H1 (cell line): Measurements from ENCODE around the gene BCAS3. TPM values are rescaled to one million over a fixed set of nuclear protein-coding genes. Genes with fewer than 3 reads are reported as not detected.

Experiments
- CTCF ChIA-PET: fragments of 300-600 bp; sonication (Branson Sonifier 250); formaldehyde crosslinking; loops from one replicate; lab custom pipeline; 2021; ENCODE audit not compliant: partially characterized antibody; lab: Charles Lee
- POLR2A ChIA-PET: fragments of 300-600 bp; sonication (Branson Sonifier 250); formaldehyde crosslinking; loops from one replicate; lab custom pipeline; 2021; ENCODE audit warnings: inconsistent platforms; ENCODE audit not compliant: partially characterized antibody; lab: Charles Lee
- DNase-seq, 2 experiments: peaks; one replicate each; pipeline versions ENCODE4 v3.0.0 to v3.0.0-alpha.2; 2010 to 2022; ENCODE audit warnings: low spot score in 2 of 2, low read depth in 1 of 2, mixed read lengths in 1 of 2
- FAIRE-seq: peaks from 2 replicates; lab custom pipeline; 2011; peaks lifted over from hg19 to GRCh38; lab: Jason Lieb, UNC
- H2AFZ ChIP-seq: 2 replicates; pipeline ENCODE4 v1.8.1; 2012; ENCODE audit warnings: low read length, inconsistent platforms
- H2AK5ac ChIP-seq: 2 replicates; pipeline ENCODE4 v1.6.1; 2013; ENCODE audit warnings: low read depth, low read length
- H2BK120ac ChIP-seq: replicated peaks from 2 replicates; pipeline ENCODE3; 2013; ENCODE audit warnings: low read depth, low read length, inconsistent platforms
- H2BK12ac ChIP-seq: 2 replicates; pipeline ENCODE4 v1.6.1; 2013; ENCODE audit warnings: low read depth, low read length
- H2BK15ac ChIP-seq: 2 replicates; pipeline ENCODE4 v1.6.1; 2013; ENCODE audit warnings: low read length
- H2BK20ac ChIP-seq: 2 replicates; pipeline ENCODE4 v1.6.1; 2013; ENCODE audit warnings: low read length
- H2BK5ac ChIP-seq: 2 replicates; pipeline ENCODE4 v1.6.1; 2013; ENCODE audit warnings: low read depth, low read length
- H3K14ac ChIP-seq: 2 replicates; pipeline ENCODE4 v1.6.1; 2013; ENCODE audit warnings: inconsistent platforms; ENCODE audit not compliant: insufficient read length
- H3K18ac ChIP-seq: 2 replicates; pipeline ENCODE4 v1.6.1; 2013; ENCODE audit warnings: low read length; ENCODE audit errors: extremely low read depth
- H3K23ac ChIP-seq: 2 replicates; pipeline ENCODE4 v1.6.1; 2013; ENCODE audit warnings: inconsistent platforms; ENCODE audit not compliant: insufficient read length
- H3K23me2 ChIP-seq: 2 replicates; pipeline ENCODE4 v1.6.1; 2013; ENCODE audit warnings: low read depth, low read length
- H3K27ac ChIP-seq: 2 replicates; pipeline ENCODE4 v1.6.1; 2011; ENCODE audit warnings: low read depth, low read length, inconsistent platforms
- H3K27me3 ChIP-seq, 4 experiments: replicated peaks in 1 of 4; 1 replicate in 1 of 4; 2 replicates in 3 of 4; pipeline versions ENCODE4 v1.6.1 to v1.8.1; 2011 to 2013; ENCODE audit warnings: low read length in 3 of 4, mild to moderate bottlenecking in 3 of 4, inconsistent platforms in 2 of 4, mixed read lengths in 2 of 4, moderate library complexity in 1 of 4; ENCODE audit not compliant: control insufficient read depth in 3 of 4, insufficient read depth in 3 of 4; ENCODE audit errors: extremely low read depth in 1 of 4
- H3K36me3 ChIP-seq, 4 experiments: 2 replicates each; pipeline versions ENCODE4 v1.6.1 to v1.8.1; 2011 to 2013; ENCODE audit warnings: mild to moderate bottlenecking in 4 of 4, low read length in 3 of 4, moderate library complexity in 2 of 4, control low read depth in 1 of 4, inconsistent platforms in 1 of 4; ENCODE audit not compliant: insufficient read depth in 4 of 4, control insufficient read depth in 2 of 4
- H3K4ac ChIP-seq: replicated peaks from 2 replicates; pipeline ENCODE3; 2013; ENCODE audit warnings: low read length, low read depth, mixed read lengths, inconsistent platforms; ENCODE audit not compliant: insufficient read length
- H3K4me1 ChIP-seq, 4 experiments: replicated peaks in 1 of 4; 1 replicate in 1 of 4; 2 replicates in 3 of 4; pipeline versions ENCODE4 v1.6.1 to v1.8.1; 2011 to 2013; ENCODE audit warnings: low read length in 3 of 4, inconsistent platforms in 2 of 4, mixed read lengths in 1 of 4; ENCODE audit not compliant: insufficient read depth in 4 of 4, control insufficient read depth in 3 of 4
- H3K4me2 ChIP-seq, 2 experiments: 2 replicates each; pipeline versions ENCODE4 v1.6.1 to v1.8.1; 2011 to 2013; ENCODE audit warnings: low read depth in 2 of 2, low read length in 2 of 2, control low read depth in 1 of 2, inconsistent platforms in 1 of 2, mild to moderate bottlenecking in 1 of 2; ENCODE audit not compliant: insufficient read depth in 1 of 2
- H3K4me3 ChIP-seq, 4 experiments: fragments of 200-600, 300-600 bp in 1 of 4; sonication (generic), shearing (Covaris generic), sonication (Bioruptor Twin) in 1 of 4; 2 replicates each; pipeline versions ENCODE4 v1.5.1 to v1.8.1; 2011 to 2016; ENCODE audit warnings: low read length in 4 of 4, low read depth in 3 of 4, control low read depth in 2 of 4, inconsistent platforms in 2 of 4, mild to moderate bottlenecking in 2 of 4, mixed read lengths in 1 of 4, moderate library complexity in 1 of 4; ENCODE audit not compliant: insufficient read depth in 2 of 4; ENCODE audit errors: extremely low read depth in 1 of 4
- H3K56ac ChIP-seq: replicated peaks from 2 replicates; pipeline ENCODE3; 2013; ENCODE audit warnings: low read depth, mild to moderate bottlenecking, mixed read lengths, low read length, inconsistent platforms; ENCODE audit not compliant: insufficient read length
- H3K79me1 ChIP-seq: 2 replicates; pipeline ENCODE4 v1.6.1; 2013; ENCODE audit warnings: low read depth, low read length, control low read depth
- H3K79me2 ChIP-seq, 2 experiments: 2 replicates each; pipeline versions ENCODE4 v1.6.1 to v1.8.1; 2012 to 2013; ENCODE audit warnings: low read length in 2 of 2, mild to moderate bottlenecking in 2 of 2, inconsistent platforms in 1 of 2; ENCODE audit not compliant: insufficient read depth in 2 of 2, control insufficient read depth in 1 of 2
- H3K9ac ChIP-seq, 4 experiments: replicated peaks in 1 of 4; 1 replicate in 1 of 4; 2 replicates in 3 of 4; pipeline versions ENCODE4 v1.6.1 to v1.8.1; 2011 to 2013; ENCODE audit warnings: low read depth in 3 of 4, low read length in 3 of 4, control low read depth in 2 of 4, mild to moderate bottlenecking in 2 of 4, moderate library complexity in 2 of 4, inconsistent platforms in 1 of 4; ENCODE audit errors: extremely low read depth in 1 of 4
- H3K9me3 ChIP-seq, 2 experiments: 2 replicates each; pipeline versions ENCODE4 v1.6.1 to v1.8.1; 2012 to 2013; ENCODE audit warnings: mild to moderate bottlenecking in 2 of 2, moderate library complexity in 2 of 2, control low read depth in 1 of 2, inconsistent platforms in 1 of 2, low read depth in 1 of 2, low read length in 1 of 2, mixed read lengths in 1 of 2; ENCODE audit not compliant: insufficient read depth in 2 of 2
- H4K20me1 ChIP-seq, 2 experiments: replicated peaks in 1 of 2; 2 replicates each; pipeline versions ENCODE3 to v1.8.1; 2011 to 2013; ENCODE audit warnings: inconsistent platforms in 2 of 2, low read length in 2 of 2, mild to moderate bottlenecking in 1 of 2; ENCODE audit not compliant: insufficient read depth in 2 of 2, control insufficient read depth in 1 of 2
- H4K5ac ChIP-seq: 2 replicates; pipeline ENCODE4 v1.6.1; 2013; ENCODE audit warnings: low read length, low read depth, mixed read lengths, inconsistent platforms; ENCODE audit not compliant: insufficient read length
- H4K8ac ChIP-seq: 2 replicates; pipeline ENCODE4 v1.8.0; 2013; ENCODE audit warnings: mild to moderate bottlenecking, moderate library complexity, low read length, inconsistent platforms; ENCODE audit not compliant: insufficient read depth; ENCODE audit errors: extremely low read depth
- H4K91ac ChIP-seq: replicated peaks from 2 replicates; pipeline ENCODE3; 2013; ENCODE audit warnings: low read length, mixed read lengths, inconsistent platforms; ENCODE audit not compliant: insufficient read length
- EZH2 ChIP-seq: fragments of 200-600 bp; sonication (generic); IDR thresholded peaks from 2 replicates; pipeline ENCODE4 v1.7.1; 2012; ENCODE audit warnings: low read depth, mild to moderate bottlenecking, moderate library complexity, low read length, inconsistent platforms; ENCODE audit not compliant: severe bottlenecking
- JUN ChIP-seq: IDR thresholded peaks from 2 replicates; pipeline ENCODE4 v1.6.1; 2011; ENCODE audit warnings: low read depth, mild to moderate bottlenecking, improper control_type of control experiment, low read length
- RBBP5 ChIP-seq: IDR thresholded peaks from 2 replicates; pipeline ENCODE4 v1.7.1; 2012; ENCODE audit warnings: low read depth, mild to moderate bottlenecking, inconsistent platforms, low read length, moderate library complexity, borderline replicate concordance
- SP1 ChIP-seq: IDR thresholded peaks from 2 replicates; pipeline ENCODE4 v1.6.1; 2011; ENCODE audit warnings: low read depth, low read length
- TBP ChIP-seq: IDR thresholded peaks from 2 replicates; pipeline ENCODE4 v1.6.1; 2011; ENCODE audit warnings: low read depth, low read length, improper control_type of control experiment
- TCF12 ChIP-seq: IDR thresholded peaks from 2 replicates; pipeline ENCODE4 v1.6.1; 2011; ENCODE audit warnings: low read depth, mild to moderate bottlenecking, low read length
- YY1 ChIP-seq: IDR thresholded peaks from 2 replicates; pipeline ENCODE4 v1.6.1; 2011; ENCODE audit warnings: low read depth, mild to moderate bottlenecking, low read length
- WGBS, 2 experiments: shearing (Covaris generic) in 1 of 2; methylation state at CpG; one replicate each; pipeline versions ENCODE4 v1.1.6 to v1.1.7; 2013 to 2015; ENCODE audit warnings: low lambda C conversion rate in 2 of 2, mixed read lengths in 2 of 2, inconsistent platforms in 1 of 2, low coverage in 1 of 2, missing lambda C conversion rate in 1 of 2; ENCODE audit not compliant: insufficient replicate concordance in 2 of 2, insufficient coverage in 1 of 2, insufficient read length in 1 of 2; ENCODE audit errors: extremely low coverage in 1 of 2, missing lambda C conversion rate in 1 of 2; 5-methylcytosine and 5-hydroxymethylcytosine counted together
- polyA plus RNA-seq, 7 experiments: library from polyadenylated mRNA; depleted of rRNA in 3 of 7; stranded (reverse) in 5 of 7; unstranded in 2 of 7; fragments of >200 nt in 5 of 7; fragments of 200-250 nt in 2 of 7; gene quantifications; 1 replicate in 5 of 7; 2 replicates in 1 of 7; 4 replicates in 1 of 7; pipeline versions ENCODE4 v1.2.1 to v1.2.3, GENCODE V29; 2011 to 2013; ENCODE audit warnings: missing spikeins in 2 of 7, mixed read lengths in 2 of 7
- total RNA-seq: library from RNA; stranded (reverse); fragmentation: NEBNext Ultra II Directional; extraction: Animal tissue kit (Norgen Biotek cat#: 25700); gene quantifications from 2 replicates; pipeline ENCODE4 v1.2.1, GENCODE V29; 2021

Gene BCAS3
- total and polyA plus RNA-seq, 2 of the 8 experiments (the other 6 are each of a cell fraction or from before 2014, with no cell fraction given) = 9.9 to 13.3 TPM

DNA sequence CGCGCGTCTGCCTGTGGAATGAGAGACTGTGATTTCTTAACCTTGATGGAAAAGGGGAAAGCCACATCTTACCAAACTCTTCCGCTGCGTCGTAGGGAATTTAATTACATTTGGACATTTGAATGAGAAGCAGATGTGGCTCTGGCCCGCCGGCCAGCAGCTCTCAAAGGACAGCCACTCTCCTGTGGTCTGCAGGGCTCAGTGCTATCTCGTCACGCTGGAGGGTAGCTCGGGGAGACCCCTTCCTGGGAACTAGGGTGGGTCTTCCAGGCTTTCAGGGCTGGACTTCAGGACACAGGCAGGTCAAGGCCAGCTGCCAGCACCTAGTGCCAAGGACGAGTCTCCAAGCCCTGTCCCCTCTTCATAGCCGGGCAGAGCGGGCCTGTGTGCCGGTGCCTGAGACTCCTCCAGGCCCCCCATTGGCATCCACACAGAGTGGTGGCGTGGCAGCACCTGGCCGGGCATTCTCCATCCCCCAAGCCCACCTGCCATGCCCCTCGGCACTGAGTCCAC lies 706.1 kb downstream of the BCAS3 start:
- Histone ChIP-seq H3K79me1 (no peaks in the 10 kb centered on the region; the same call in 1 of the 2 replicates), H3K4me3 (no peak overlapping the region), H3K56ac (no peak overlapping the region), H2BK12ac (no peak overlapping the region), H4K5ac (no peak overlapping the region), H4K91ac (no peak overlapping the region), H3K4me1 (peaks cover 0 to 2% (median 0%) of the 10 kb centered on the region in 4 experiments; a peak in 3 of 7 replicates), H4K20me1 (no peaks in the 10 kb centered on the region), H2BK15ac (no peak overlapping the region), H2BK5ac (no peak overlapping the region), H4K8ac (no peak overlapping the region), H2AFZ (no peak overlapping the region), H3K14ac (no peak overlapping the region), H3K23me2 (no peaks in the 10 kb centered on the region), H3K9ac (no peak overlapping the region), H3K36me3 (no peaks in the 10 kb centered on the region), H3K79me2 (no peaks in the 10 kb centered on the region), H3K27me3 (no peaks in the 10 kb centered on the region), H3K4me2 (no peak overlapping the region), H3K9me3 (no peaks in the 10 kb centered on the region), H3K27ac (no peak overlapping the region), H2BK20ac (no peak overlapping the region), H3K4ac (no peak overlapping the region), H3K18ac (no peak overlapping the region), H2BK120ac (no peak overlapping the region), H3K23ac (no peak overlapping the region), H2AK5ac (no peak overlapping the region)
- DNase-seq = no peak
- CTCF ChIA-PET = interaction anchor here (0.9 to 1.5 kb wide), 6 partner anchors 11 to 412 kb away, joined by 3 to 5 read pairs (median 3); no protein-coding TSS in a partner anchor
- 91% methylated on average over 18 of the region's 18 CpGs; no CpG with 5 or more reads in 1 of the 2 experiments for WGBS, 2 experiments
- no peak for FAIRE-seq
- POLR2A ChIA-PET = no interaction called here
- TF ChIP-seq SP1 (no peak), TCF12 (no peak), TBP (no peak), JUN (no peak), YY1 (no peak), RBBP5 (no peak), EZH2 (no peak)
